ENCODE results near the gene PTPRM. TPM values are rescaled to one million over a fixed set of nuclear protein-coding genes. Genes with fewer than 3 reads are reported as not detected.

The PTPRM gene
- total and polyA plus RNA-seq, 2 of the 8 experiments (the other 6 are each of a cell fraction or from before 2014, with no cell fraction given): 4.1 to 7.0 TPM

- H4K8ac ChIP-seq (ENCODE audit: extremely low read depth, insufficient read depth, low read length): no peak overlapping the region
- no peak overlapping the region for H3K4me2 ChIP-seq (ENCODE audit: insufficient read depth in 1 of 2, low read depth in 2 of 2, low read length in 2 of 2)
- POLR2A ChIA-PET (ENCODE audit: partially characterized antibody): no interaction called here
- H2AK5ac ChIP-seq (ENCODE audit: low read depth, low read length): no peak overlapping the region
- H3K23me2 ChIP-seq (ENCODE audit: low read depth, low read length): no peaks in the 10 kb centered on the region
- H2BK12ac ChIP-seq (ENCODE audit: low read depth, low read length): no peak overlapping the region
- 96% methylated on average over 5 of the region's 5 CpGs; no CpG with 5 or more reads in 1 of the 2 experiments for WGBS, 2 experiments (ENCODE audit: extremely low coverage in 1 of 2, insufficient coverage in 1 of 2, insufficient read length in 1 of 2, insufficient replicate concordance in 2 of 2, low coverage in 1 of 2, low lambda C conversion rate in 2 of 2, missing lambda C conversion rate in 1 of 2)
- no peak overlapping the region for H3K27ac ChIP-seq (ENCODE audit: low read depth, low read length)
- no peak overlapping the region for H2BK20ac ChIP-seq (ENCODE audit: low read length)
- no peaks in the 10 kb centered on the region for H3K9me3 ChIP-seq (ENCODE audit: insufficient read depth in 2 of 2, low read depth in 1 of 2, low read length in 1 of 2)
- H3K14ac ChIP-seq (ENCODE audit: insufficient read length): no peak overlapping the region
- DNase-seq (ENCODE audit: low read depth in 1 of 2, low spot score in 2 of 2) (no peak), FAIRE-seq (peak; percentile 62)
- no peak overlapping the region for H2BK15ac ChIP-seq (ENCODE audit: low read length)
- H3K56ac ChIP-seq (replicated peaks; ENCODE audit: insufficient read length, low read depth, low read length): no peak overlapping the region
- no peak overlapping the region for H2AFZ ChIP-seq (ENCODE audit: low read length)
- H3K4me1 ChIP-seq (replicated peaks in 1 of 4; ENCODE audit: control insufficient read depth in 3 of 4, insufficient read depth in 4 of 4, low read length in 3 of 4): no peaks in the 10 kb centered on the region
- CTCF ChIA-PET (ENCODE audit: partially characterized antibody): no interaction called here
- H2BK5ac ChIP-seq (ENCODE audit: low read depth, low read length): no peak overlapping the region
- no peak overlapping the region for H3K4ac ChIP-seq (replicated peaks; ENCODE audit: insufficient read length, low read depth, low read length)
- no peak overlapping the region for H3K9ac ChIP-seq (replicated peaks in 1 of 4; ENCODE audit: extremely low read depth in 1 of 4, low read depth in 3 of 4, low read length in 3 of 4)
- H2BK120ac ChIP-seq (replicated peaks; ENCODE audit: low read depth, low read length): no peak overlapping the region
- H4K91ac ChIP-seq (replicated peaks; ENCODE audit: insufficient read length, low read length): no peak overlapping the region
- H3K18ac ChIP-seq (ENCODE audit: extremely low read depth, low read length): no peak overlapping the region
- no peak for TF ChIP-seq SIRT6 (IDR thresholded peaks at IDR 0.05; ENCODE audit: low read length)
- peak in 1 of 3 experiments; percentile 4; a peak in 1 of 4 replicates for TF ChIP-seq CTCF (IDR thresholded peaks at IDR 0.05; ENCODE audit: control extremely low read depth in 1 of 3, insufficient read depth in 1 of 3, low read depth in 1 of 3, low read length in 3 of 3)
- H3K23ac ChIP-seq (ENCODE audit: insufficient read length): no peak overlapping the region
- H3K79me1 ChIP-seq (ENCODE audit: low read depth, low read length): no peaks in the 10 kb centered on the region
- H3K4me3 ChIP-seq (ENCODE audit: extremely low read depth in 1 of 4, insufficient read depth in 2 of 4, low read depth in 3 of 4, low read length in 4 of 4): no peak overlapping the region
- H4K20me1 ChIP-seq (replicated peaks in 1 of 2; ENCODE audit: control insufficient read depth in 1 of 2, insufficient read depth in 2 of 2, low read length in 2 of 2): no peaks in the 10 kb centered on the region
- H4K5ac ChIP-seq (ENCODE audit: insufficient read length, low read depth, low read length): no peak overlapping the region
- H3K79me2 ChIP-seq (ENCODE audit: control insufficient read depth in 1 of 2, insufficient read depth in 2 of 2, low read length in 2 of 2): no peaks in the 10 kb centered on the region
- no peaks in the 10 kb centered on the region for H3K27me3 ChIP-seq (replicated peaks in 1 of 4; ENCODE audit: control insufficient read depth in 3 of 4, extremely low read depth in 1 of 4, insufficient read depth in 3 of 4, low read length in 3 of 4)
- H3K36me3 ChIP-seq (ENCODE audit: control insufficient read depth in 2 of 4, insufficient read depth in 4 of 4, low read length in 3 of 4): no peaks in the 10 kb centered on the region
Measured at GRCh38 chr18:7541835-7542234, 25.3 kb upstream of the PTPRM start.
